WTC11 (cell line): ENCODE measurements around the gene COL20A1. TPM values are rescaled to one million over a fixed set of nuclear protein-coding genes. Genes with fewer than 3 reads are reported as not detected.

Experiments
- ATAC-seq: fragments of 200-7000 bp; cut with Tn5 transposase; 2 replicates; pipeline ENCODE4 v1.10.0; 2021; ENCODE audit warnings: mild to moderate bottlenecking, moderate library complexity
- CTCF ChIA-PET: fragments of 300-600 bp; sonication (Branson Sonifier 250); formaldehyde crosslinking; loops from one replicate; lab custom pipeline; 2021; ENCODE audit warnings: antibody characterized with exemption; lab: Charles Lee
- POLR2A ChIA-PET: fragments of 350-600 bp; sonication (Branson Sonifier 250); formaldehyde crosslinking; loops from one replicate; lab custom pipeline; 2021; ENCODE audit warnings: antibody characterized with exemption; lab: Charles Lee
- DNase-seq: peaks from one replicate; pipeline ENCODE4 v3.0.0; 2021; ENCODE audit warnings: low spot score
- H3K27ac Mint-ChIP-seq: 2 replicates; pipeline ENCODE4 v1.8.0; 2021; ENCODE audit warnings: mixed read lengths
- H3K27me3 Mint-ChIP-seq: 2 replicates; pipeline ENCODE4 v1.8.0; 2021; ENCODE audit warnings: low read depth, mild to moderate bottlenecking, moderate library complexity, mixed read lengths
- H3K36me3 Mint-ChIP-seq: 2 replicates; pipeline ENCODE4 v1.8.0; 2021; ENCODE audit warnings: mixed read lengths
- H3K4me1 Mint-ChIP-seq: 2 replicates; pipeline ENCODE4 v1.8.0; 2022; ENCODE audit warnings: mixed read lengths
- H3K4me3 Mint-ChIP-seq: 2 replicates; pipeline ENCODE4 v1.8.0; 2021; ENCODE audit warnings: mild to moderate bottlenecking, moderate library complexity, mixed read lengths
- H3K9me3 Mint-ChIP-seq: 2 replicates; pipeline ENCODE4 v1.8.0; 2021; ENCODE audit warnings: mixed read lengths
- CBFB ChIP-seq: sonication (generic); formaldehyde crosslinking; IDR thresholded peaks from 2 replicates; pipeline ENCODE4 v1.8.1; 2022; ENCODE audit warnings: mild to moderate bottlenecking, low read depth, missing genetic modification reagents
- CREB1 ChIP-seq: sonication (generic); formaldehyde crosslinking; IDR thresholded peaks from 2 replicates; pipeline ENCODE4 v1.8.0; 2023; ENCODE audit warnings: mild to moderate bottlenecking, missing genetic modification reagents
- ETV6 ChIP-seq: sonication (generic); formaldehyde crosslinking; IDR thresholded peaks from 2 replicates; pipeline ENCODE4 v1.8.1; 2022; ENCODE audit warnings: mild to moderate bottlenecking, missing genetic modification reagents
- FOXJ3 ChIP-seq: sonication (generic); formaldehyde crosslinking; IDR thresholded peaks from 2 replicates; pipeline ENCODE4 v1.9.0; 2021; ENCODE audit warnings: missing genetic modification reagents, mild to moderate bottlenecking, borderline replicate concordance
- FOXP1 ChIP-seq: sonication (generic); formaldehyde crosslinking; IDR thresholded peaks from 2 replicates; pipeline ENCODE4 v1.8.0; 2022; ENCODE audit warnings: missing genetic modification reagents, mild to moderate bottlenecking, moderate library complexity, borderline replicate concordance
- GABPB1 ChIP-seq: sonication (generic); formaldehyde crosslinking; IDR thresholded peaks from 2 replicates; pipeline ENCODE4 v1.8.1; 2023; ENCODE audit warnings: mild to moderate bottlenecking, missing genetic modification reagents
- SP1 ChIP-seq: sonication (generic); formaldehyde crosslinking; conservative IDR thresholded peaks from 2 replicates; pipeline ENCODE4 v1.8.1; 2022; ENCODE audit warnings: missing genetic modification reagents
- TEAD4 ChIP-seq: sonication (generic); formaldehyde crosslinking; IDR thresholded peaks from 2 replicates; pipeline ENCODE4 v1.8.0; 2022; ENCODE audit warnings: mild to moderate bottlenecking, missing genetic modification reagents
- TP53 ChIP-seq: sonication (generic); formaldehyde crosslinking; IDR thresholded peaks from 2 replicates; pipeline ENCODE4 v1.8.1; 2023; ENCODE audit warnings: mild to moderate bottlenecking, missing genetic modification reagents
- ZNF263 ChIP-seq: sonication (generic); formaldehyde crosslinking; IDR thresholded peaks from 2 replicates; pipeline ENCODE4 v1.8.1; 2022; ENCODE audit warnings: low read depth, mild to moderate bottlenecking, moderate library complexity, missing genetic modification reagents
- ZNF671 ChIP-seq: fragments of 250-450 bp; sonication (Bioruptor Pico); IDR thresholded peaks from 2 replicates; pipeline ENCODE4 v1.8.0; 2021; ENCODE audit warnings: mild to moderate bottlenecking
- total RNA-seq: library from RNA; stranded (reverse); gene quantifications from 3 replicates; pipeline ENCODE4 v1.2.3, GENCODE V29; 2021
- TF ChIP-seq, protein P1 (sequence below): sonication (generic); formaldehyde crosslinking; IDR thresholded peaks from 2 replicates; pipeline ENCODE4 v1.8.0; 2022; ENCODE audit warnings: mild to moderate bottlenecking, missing genetic modification reagents
- TF ChIP-seq, protein P2 (sequence below): sonication (generic); formaldehyde crosslinking; IDR thresholded peaks from 2 replicates; pipeline ENCODE4 v1.8.1; 2022; ENCODE audit warnings: low read depth, mild to moderate bottlenecking, moderate library complexity, missing genetic modification reagents, borderline replicate concordance
- TF ChIP-seq, protein P3 (sequence below): fragments of 250-450 bp; sonication (Bioruptor Pico); IDR thresholded peaks from 2 replicates; pipeline ENCODE4 v1.9.0; 2021; ENCODE audit warnings: moderate library complexity, mild to moderate bottlenecking, inconsistent platforms, borderline replicate concordance
- TF ChIP-seq, protein P4 (sequence below): sonication (generic); formaldehyde crosslinking; IDR thresholded peaks from 2 replicates; pipeline ENCODE4 v1.8.1; 2023; ENCODE audit warnings: mild to moderate bottlenecking, moderate library complexity, missing genetic modification reagents
- TF ChIP-seq, protein P5 (sequence below): sonication (generic); formaldehyde crosslinking; IDR thresholded peaks from 2 replicates; pipeline ENCODE4 v1.8.1; 2022; ENCODE audit warnings: low read depth, missing genetic modification reagents, borderline replicate concordance
- TF ChIP-seq, protein P6 (sequence below): sonication (generic); formaldehyde crosslinking; IDR thresholded peaks from 2 replicates; pipeline ENCODE4 v1.8.1; 2023; ENCODE audit warnings: mild to moderate bottlenecking, missing genetic modification reagents
- TF ChIP-seq, protein P7 (sequence below): fragments of 250-450 bp; sonication (Bioruptor Pico); IDR thresholded peaks from 2 replicates; pipeline ENCODE4 v2.1.2; 2022; ENCODE audit warnings: mild to moderate bottlenecking, moderate library complexity

The COL20A1 gene
- total RNA-seq, 1 experiment from 2014 or later, result 1.3 TPM

DNA sequence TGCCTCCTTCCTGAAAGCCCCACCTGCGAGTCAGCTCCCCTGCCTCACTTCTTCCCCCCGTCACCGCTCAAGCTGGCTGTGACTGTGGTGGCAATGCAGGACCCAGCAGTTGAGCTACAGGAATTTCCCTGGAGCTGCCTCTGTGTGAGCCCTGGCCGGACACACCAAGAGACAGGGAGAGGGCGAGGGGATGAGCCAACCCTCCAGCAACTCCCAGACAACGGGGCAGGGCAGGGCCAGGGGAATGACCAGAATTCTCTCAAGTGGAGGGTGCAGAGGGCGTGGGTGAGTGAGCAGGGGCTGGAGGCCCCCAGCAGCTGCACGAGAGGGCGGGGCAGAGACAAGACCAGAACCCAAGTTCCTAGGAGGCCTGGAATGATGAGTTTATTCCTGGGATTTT, 25.3 kb upstream of the COL20A1 start:
- Mint-ChIP-seq H3K27ac (no peak overlapping the region), H3K36me3 (no peaks in the 10 kb centered on the region), H3K4me1 (peaks cover 7% of the 10 kb centered on the region), H3K4me3 (no peak overlapping the region), H3K27me3 (no peaks in the 10 kb centered on the region; the same call in 1 of the 2 replicates), H3K9me3 (no peaks in the 10 kb centered on the region)
- ATAC-seq (no peak), DNase-seq (no peak)
- TF ChIP-seq, protein P1, sequence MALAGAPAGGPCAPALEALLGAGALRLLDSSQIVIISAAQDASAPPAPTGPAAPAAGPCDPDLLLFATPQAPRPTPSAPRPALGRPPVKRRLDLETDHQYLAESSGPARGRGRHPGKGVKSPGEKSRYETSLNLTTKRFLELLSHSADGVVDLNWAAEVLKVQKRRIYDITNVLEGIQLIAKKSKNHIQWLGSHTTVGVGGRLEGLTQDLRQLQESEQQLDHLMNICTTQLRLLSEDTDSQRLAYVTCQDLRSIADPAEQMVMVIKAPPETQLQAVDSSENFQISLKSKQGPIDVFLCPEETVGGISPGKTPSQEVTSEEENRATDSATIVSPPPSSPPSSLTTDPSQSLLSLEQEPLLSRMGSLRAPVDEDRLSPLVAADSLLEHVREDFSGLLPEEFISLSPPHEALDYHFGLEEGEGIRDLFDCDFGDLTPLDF (CRISPR knock-in tag), result no peak
- TF ChIP-seq, protein P2, sequence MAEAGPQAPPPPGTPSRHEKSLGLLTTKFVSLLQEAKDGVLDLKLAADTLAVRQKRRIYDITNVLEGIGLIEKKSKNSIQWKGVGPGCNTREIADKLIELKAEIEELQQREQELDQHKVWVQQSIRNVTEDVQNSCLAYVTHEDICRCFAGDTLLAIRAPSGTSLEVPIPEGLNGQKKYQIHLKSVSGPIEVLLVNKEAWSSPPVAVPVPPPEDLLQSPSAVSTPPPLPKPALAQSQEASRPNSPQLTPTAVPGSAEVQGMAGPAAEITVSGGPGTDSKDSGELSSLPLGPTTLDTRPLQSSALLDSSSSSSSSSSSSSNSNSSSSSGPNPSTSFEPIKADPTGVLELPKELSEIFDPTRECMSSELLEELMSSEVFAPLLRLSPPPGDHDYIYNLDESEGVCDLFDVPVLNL (CRISPR knock-in tag), result no peak
- TF ChIP-seq ZNF263 (no peak), GABPB1 (CRISPR knock-in tag) (no peak), ETV6 (CRISPR knock-in tag) (no peak), TP53 (CRISPR knock-in tag) (no peak), CBFB (CRISPR knock-in tag) (no peak), SP1 (CRISPR knock-in tag) (no peak), ZNF671 (CRISPR knock-in tag) (no peak), FOXP1 (CRISPR knock-in tag) (no peak), FOXJ3 (CRISPR knock-in tag) (no peak), CREB1 (CRISPR knock-in tag) (no peak), TEAD4 (CRISPR knock-in tag) (no peak)
- TF ChIP-seq, protein P3, sequence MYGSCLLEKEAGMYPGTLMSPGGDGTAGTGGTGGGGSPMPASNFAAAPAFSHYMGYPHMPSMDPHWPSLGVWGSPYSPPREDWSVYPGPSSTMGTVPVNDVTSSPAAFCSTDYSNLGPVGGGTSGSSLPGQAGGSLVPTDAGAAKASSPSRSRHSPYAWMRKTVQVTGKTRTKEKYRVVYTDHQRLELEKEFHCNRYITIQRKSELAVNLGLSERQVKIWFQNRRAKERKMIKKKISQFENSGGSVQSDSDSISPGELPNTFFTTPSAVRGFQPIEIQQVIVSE (CRISPR knock-in tag), result no peak
- TF ChIP-seq, protein P4, sequence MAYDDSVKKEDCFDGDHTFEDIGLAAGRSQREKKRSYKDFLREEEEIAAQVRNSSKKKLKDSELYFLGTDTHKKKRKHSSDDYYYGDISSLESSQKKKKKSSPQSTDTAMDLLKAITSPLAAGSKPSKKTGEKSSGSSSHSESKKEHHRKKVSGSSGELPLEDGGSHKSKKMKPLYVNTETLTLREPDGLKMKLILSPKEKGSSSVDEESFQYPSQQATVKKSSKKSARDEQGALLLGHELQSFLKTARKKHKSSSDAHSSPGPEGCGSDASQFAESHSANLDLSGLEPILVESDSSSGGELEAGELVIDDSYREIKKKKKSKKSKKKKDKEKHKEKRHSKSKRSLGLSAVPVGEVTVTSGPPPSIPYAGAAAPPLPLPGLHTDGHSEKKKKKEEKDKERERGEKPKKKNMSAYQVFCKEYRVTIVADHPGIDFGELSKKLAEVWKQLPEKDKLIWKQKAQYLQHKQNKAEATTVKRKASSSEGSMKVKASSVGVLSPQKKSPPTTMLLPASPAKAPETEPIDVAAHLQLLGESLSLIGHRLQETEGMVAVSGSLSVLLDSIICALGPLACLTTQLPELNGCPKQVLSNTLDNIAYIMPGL (CRISPR knock-in tag), result no peak
- TF ChIP-seq, protein P5, sequence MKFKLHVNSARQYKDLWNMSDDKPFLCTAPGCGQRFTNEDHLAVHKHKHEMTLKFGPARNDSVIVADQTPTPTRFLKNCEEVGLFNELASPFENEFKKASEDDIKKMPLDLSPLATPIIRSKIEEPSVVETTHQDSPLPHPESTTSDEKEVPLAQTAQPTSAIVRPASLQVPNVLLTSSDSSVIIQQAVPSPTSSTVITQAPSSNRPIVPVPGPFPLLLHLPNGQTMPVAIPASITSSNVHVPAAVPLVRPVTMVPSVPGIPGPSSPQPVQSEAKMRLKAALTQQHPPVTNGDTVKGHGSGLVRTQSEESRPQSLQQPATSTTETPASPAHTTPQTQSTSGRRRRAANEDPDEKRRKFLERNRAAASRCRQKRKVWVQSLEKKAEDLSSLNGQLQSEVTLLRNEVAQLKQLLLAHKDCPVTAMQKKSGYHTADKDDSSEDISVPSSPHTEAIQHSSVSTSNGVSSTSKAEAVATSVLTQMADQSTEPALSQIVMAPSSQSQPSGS (CRISPR knock-in tag), result no peak
- TF ChIP-seq, protein P6, sequence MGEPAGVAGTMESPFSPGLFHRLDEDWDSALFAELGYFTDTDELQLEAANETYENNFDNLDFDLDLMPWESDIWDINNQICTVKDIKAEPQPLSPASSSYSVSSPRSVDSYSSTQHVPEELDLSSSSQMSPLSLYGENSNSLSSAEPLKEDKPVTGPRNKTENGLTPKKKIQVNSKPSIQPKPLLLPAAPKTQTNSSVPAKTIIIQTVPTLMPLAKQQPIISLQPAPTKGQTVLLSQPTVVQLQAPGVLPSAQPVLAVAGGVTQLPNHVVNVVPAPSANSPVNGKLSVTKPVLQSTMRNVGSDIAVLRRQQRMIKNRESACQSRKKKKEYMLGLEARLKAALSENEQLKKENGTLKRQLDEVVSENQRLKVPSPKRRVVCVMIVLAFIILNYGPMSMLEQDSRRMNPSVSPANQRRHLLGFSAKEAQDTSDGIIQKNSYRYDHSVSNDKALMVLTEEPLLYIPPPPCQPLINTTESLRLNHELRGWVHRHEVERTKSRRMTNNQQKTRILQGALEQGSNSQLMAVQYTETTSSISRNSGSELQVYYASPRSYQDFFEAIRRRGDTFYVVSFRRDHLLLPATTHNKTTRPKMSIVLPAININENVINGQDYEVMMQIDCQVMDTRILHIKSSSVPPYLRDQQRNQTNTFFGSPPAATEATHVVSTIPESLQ (CRISPR knock-in tag), result no peak
- TF ChIP-seq, protein P7, sequence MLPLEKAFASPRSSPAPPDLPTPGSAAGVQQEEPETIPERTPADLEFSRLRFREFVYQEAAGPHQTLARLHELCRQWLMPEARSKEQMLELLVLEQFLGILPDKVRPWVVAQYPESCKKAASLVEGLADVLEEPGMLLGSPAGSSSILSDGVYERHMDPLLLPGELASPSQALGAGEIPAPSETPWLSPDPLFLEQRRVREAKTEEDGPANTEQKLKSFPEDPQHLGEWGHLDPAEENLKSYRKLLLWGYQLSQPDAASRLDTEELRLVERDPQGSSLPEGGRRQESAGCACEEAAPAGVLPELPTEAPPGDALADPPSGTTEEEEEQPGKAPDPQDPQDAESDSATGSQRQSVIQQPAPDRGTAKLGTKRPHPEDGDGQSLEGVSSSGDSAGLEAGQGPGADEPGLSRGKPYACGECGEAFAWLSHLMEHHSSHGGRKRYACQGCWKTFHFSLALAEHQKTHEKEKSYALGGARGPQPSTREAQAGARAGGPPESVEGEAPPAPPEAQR, result no peak
- POLR2A ChIA-PET, result no interaction called here
- CTCF ChIA-PET, result interaction anchor here (1.1 to 2.6 kb wide), 3 partner anchors 14 to 114 kb away, joined by 3 to 22 read pairs (median 6); no protein-coding TSS in a partner anchor
